CD4-positive, alpha-beta T cell (primary cell): ENCODE results near the gene CTDSP2. TPM values are rescaled to one million over a fixed set of nuclear protein-coding genes. Genes with fewer than 3 reads are reported as not detected.
A peak's percentile ranks its signal among the peaks of the same experiment; 100 is the strongest.

Experiments used
- ATAC-seq: fragments of 200-7000 bp; cut with Tn5 transposase; one replicate; pipeline ENCODE4 v1.10.0; 2022; ENCODE audit warnings: mild to moderate bottlenecking; ENCODE audit not compliant: poor library complexity
- CTCF ChIA-PET: fragments of 350-600 bp; sonication (Branson Sonifier 250); formaldehyde crosslinking; loops from one replicate; lab custom pipeline; 2021; ENCODE audit warnings: antibody characterized with exemption, inconsistent platforms; lab: Charles Lee
- POLR2A ChIA-PET: fragments of 350-600 bp; sonication (Branson Sonifier 250); formaldehyde crosslinking; loops from one replicate; lab custom pipeline; 2021; ENCODE audit warnings: antibody characterized with exemption, inconsistent platforms; lab: Charles Lee
- DNase-seq, 14 experiments: peaks; one replicate each; pipeline ENCODE4 v3.0.0-alpha.2; 2013 to 2020; ENCODE audit warnings: mixed read lengths in 2 of 14
- H3K27ac ChIP-seq, 2 donors: one replicate each; pipeline versions ENCODE4 v1.5.1 to v1.7.0; 2013; ENCODE audit warnings: low read length in 2 of 2, low read depth in 1 of 2, mild to moderate bottlenecking in 1 of 2
- H3K27me3 ChIP-seq, 2 experiments: 1 replicate in 1 of 2; 2 replicates in 1 of 2; pipeline versions ENCODE4 v1.6.1 to v1.7.0; 2013; ENCODE audit warnings: low read length in 2 of 2, control low read depth in 1 of 2, mild to moderate bottlenecking in 1 of 2, moderate library complexity in 1 of 2; ENCODE audit not compliant: insufficient read depth in 2 of 2, control insufficient read depth in 1 of 2
- H3K36me3 ChIP-seq: one replicate; pipeline ENCODE4 v1.6.1; 2013; ENCODE audit warnings: low read length, control low read depth; ENCODE audit not compliant: insufficient read depth
- H3K4me1 ChIP-seq: one replicate; pipeline ENCODE4 v1.6.1; 2013; ENCODE audit warnings: low read length, control low read depth; ENCODE audit not compliant: insufficient read depth
- H3K4me3 ChIP-seq: one replicate; pipeline ENCODE4 v1.5.1; 2013; ENCODE audit warnings: mild to moderate bottlenecking, low read length, moderate library complexity
- H3K9me3 ChIP-seq, 2 experiments: 1 replicate in 1 of 2; 2 replicates in 1 of 2; pipeline versions ENCODE4 v1.6.1 to v1.7.0; 2013; ENCODE audit warnings: low read length in 2 of 2, mild to moderate bottlenecking in 2 of 2, control low read depth in 1 of 2, moderate library complexity in 1 of 2; ENCODE audit not compliant: control insufficient read depth in 1 of 2, insufficient read depth in 1 of 2
- H3K27ac Mint-ChIP-seq: one replicate; pipeline ENCODE4 v1.8.0; 2020; ENCODE audit warnings: mixed read lengths
- H3K27me3 Mint-ChIP-seq: one replicate; pipeline ENCODE4 v1.8.0; 2021; ENCODE audit warnings: mixed read lengths
- H3K36me3 Mint-ChIP-seq: one replicate; pipeline ENCODE4 v1.8.0; 2021; ENCODE audit warnings: low read depth, mixed read lengths
- H3K4me1 Mint-ChIP-seq: one replicate; pipeline ENCODE4 v1.8.0; 2021; ENCODE audit warnings: low read depth, mixed read lengths
- H3K4me3 Mint-ChIP-seq: one replicate; pipeline ENCODE4 v1.8.0; 2020; ENCODE audit warnings: mild to moderate bottlenecking, mixed read lengths
- H3K9me3 Mint-ChIP-seq: one replicate; pipeline ENCODE4 v1.8.0; 2020; ENCODE audit warnings: mixed read lengths
- intact Hi-C, 2 experiments: fragments of 100-400 bp; cut with DNase I in 1 of 2; cut with micrococcal nuclease in 1 of 2; formaldehyde crosslinking; loops; one replicate each; pipeline versions ENCODE4 v1.15.1 to v1.9.0; 2023 to 2025; cut with DNase I, micrococcal nuclease
- total RNA-seq, 174 experiments: library from RNA in 2 of 174; stranded (reverse) in 2 of 174; gene quantifications; one replicate each; pipeline ENCODE4 v1.2.3 and lab custom pipeline; 2021 to 2026
- TF ChIP-seq, protein P1 (sequence below): fragments of 200-600 bp; IDR thresholded peaks from one replicate; pipeline ENCODE4 v1.8.0; 2022; ENCODE audit warnings: antibody characterized with exemption, mild to moderate bottlenecking

CTDSP2 gene
- total RNA-seq, 2 experiments from 2014 or later, result 86.2 to 86.4 TPM

DNA sequence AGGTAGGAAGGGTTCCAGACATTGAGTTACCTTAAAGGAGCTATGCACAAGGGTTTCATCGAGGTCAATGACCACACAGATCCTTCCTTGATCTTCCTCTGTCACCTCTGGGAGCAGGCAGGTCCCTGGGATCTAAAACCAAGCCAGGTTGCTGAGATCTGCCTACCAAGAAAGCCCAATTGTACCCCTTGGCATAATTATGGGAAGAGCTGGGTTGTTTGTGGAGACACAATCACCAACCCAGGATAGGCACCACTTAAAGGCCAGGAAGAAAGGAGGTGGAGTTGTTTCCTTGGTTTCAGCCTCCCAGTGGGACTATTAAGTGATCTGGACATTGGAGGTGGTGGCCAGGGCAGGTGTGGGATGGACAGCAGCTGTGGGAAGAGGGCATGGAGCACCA is 19.6 kb downstream of the CTDSP2 start:
- Histone ChIP-seq H3K27ac (peak overlapping the region in 1 of 2 donors; percentile 27), H3K27me3 (no peaks in the 10 kb centered on the region), H3K4me3 (no peak overlapping the region), H3K4me1 (peaks cover 42% of the 10 kb centered on the region), H3K9me3 (no peaks in the 10 kb centered on the region), H3K36me3 (peaks cover 78% of the 10 kb centered on the region)
- no peak for ATAC-seq
- Mint-ChIP-seq H3K4me3 (no peak overlapping the region), H3K27ac (peak overlapping the region; percentile 53), H3K36me3 (peaks cover 88% of the 10 kb centered on the region), H3K4me1 (peaks cover 29% of the 10 kb centered on the region), H3K9me3 (no peaks in the 10 kb centered on the region), H3K27me3 (no peaks in the 10 kb centered on the region)
- CTCF ChIA-PET, result no interaction called here
- intact Hi-C loops, result no loop called here
- POLR2A ChIA-PET, result no interaction called here
- TF ChIP-seq, protein P1, sequence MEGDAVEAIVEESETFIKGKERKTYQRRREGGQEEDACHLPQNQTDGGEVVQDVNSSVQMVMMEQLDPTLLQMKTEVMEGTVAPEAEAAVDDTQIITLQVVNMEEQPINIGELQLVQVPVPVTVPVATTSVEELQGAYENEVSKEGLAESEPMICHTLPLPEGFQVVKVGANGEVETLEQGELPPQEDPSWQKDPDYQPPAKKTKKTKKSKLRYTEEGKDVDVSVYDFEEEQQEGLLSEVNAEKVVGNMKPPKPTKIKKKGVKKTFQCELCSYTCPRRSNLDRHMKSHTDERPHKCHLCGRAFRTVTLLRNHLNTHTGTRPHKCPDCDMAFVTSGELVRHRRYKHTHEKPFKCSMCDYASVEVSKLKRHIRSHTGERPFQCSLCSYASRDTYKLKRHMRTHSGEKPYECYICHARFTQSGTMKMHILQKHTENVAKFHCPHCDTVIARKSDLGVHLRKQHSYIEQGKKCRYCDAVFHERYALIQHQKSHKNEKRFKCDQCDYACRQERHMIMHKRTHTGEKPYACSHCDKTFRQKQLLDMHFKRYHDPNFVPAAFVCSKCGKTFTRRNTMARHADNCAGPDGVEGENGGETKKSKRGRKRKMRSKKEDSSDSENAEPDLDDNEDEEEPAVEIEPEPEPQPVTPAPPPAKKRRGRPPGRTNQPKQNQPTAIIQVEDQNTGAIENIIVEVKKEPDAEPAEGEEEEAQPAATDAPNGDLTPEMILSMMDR, result no peak
- DNase-seq, result no peak

DNA sequence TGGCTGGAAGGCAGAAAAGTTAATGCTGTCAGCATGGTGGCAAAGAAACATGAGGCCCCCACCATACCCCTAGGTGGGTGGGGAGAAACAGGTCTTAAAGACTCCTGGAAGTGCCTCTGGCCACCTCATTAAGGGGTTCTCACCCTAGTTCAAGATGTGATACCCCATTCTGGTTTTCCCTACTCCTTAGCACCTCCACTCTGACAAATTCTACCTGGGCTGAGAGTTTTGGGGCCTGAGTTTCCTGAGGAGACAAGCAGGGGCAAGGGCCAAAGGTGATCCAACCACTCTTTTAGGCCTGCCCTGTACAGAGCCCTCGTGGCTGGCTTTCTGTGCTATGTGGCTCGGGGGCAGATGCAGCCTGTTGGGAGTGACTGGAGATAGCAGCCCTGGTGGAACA is 20.1 kb downstream of the CTDSP2 start:
- Histone ChIP-seq H3K27ac (no peak overlapping the region), H3K4me1 (peaks cover 36% of the 10 kb centered on the region), H3K9me3 (no peaks in the 10 kb centered on the region), H3K27me3 (no peaks in the 10 kb centered on the region), H3K36me3 (peaks cover 83% of the 10 kb centered on the region), H3K4me3 (no peak overlapping the region)
- ATAC-seq (no peak), DNase-seq (no peak)
- ChIA-PET POLR2A (no interaction called here), CTCF (no interaction called here)
- Mint-ChIP-seq H3K36me3 (peaks cover 91% of the 10 kb centered on the region), H3K4me3 (no peak overlapping the region), H3K4me1 (peaks cover 23% of the 10 kb centered on the region), H3K27ac (peak overlapping the region; percentile 53), H3K9me3 (no peaks in the 10 kb centered on the region), H3K27me3 (no peaks in the 10 kb centered on the region)
- intact Hi-C loops, result no loop called here
- TF ChIP-seq, protein P1, result no peak

DNA sequence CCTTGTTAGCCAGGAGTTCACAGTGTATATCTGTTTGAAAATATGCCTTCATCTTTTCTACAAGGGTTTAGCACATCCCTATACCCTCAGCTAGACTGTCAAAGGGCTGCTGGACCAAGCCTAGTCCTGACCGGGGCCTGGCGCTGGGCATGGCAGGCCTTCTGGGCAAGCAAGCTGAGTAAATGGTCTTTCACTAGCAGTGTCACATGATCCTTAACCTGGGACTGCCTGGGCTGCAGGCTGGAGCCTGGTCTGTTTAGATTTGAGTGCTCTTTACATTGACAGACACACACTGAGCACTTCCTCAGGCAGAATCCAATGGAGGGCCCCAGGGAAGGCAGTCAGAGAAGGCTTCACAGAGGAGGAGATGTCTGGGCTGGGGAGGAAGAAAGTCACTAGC is 21.1 kb downstream of the CTDSP2 start:
- H3K36me3 Mint-ChIP-seq, result peaks cover 98% of the 10 kb centered on the region
- CTCF ChIA-PET, result interaction anchor here (1.4 kb wide), 1 partner anchor 80 kb away, joined by 3 read pairs; no protein-coding TSS in a partner anchor
- H3K36me3 ChIP-seq, result peaks cover 88% of the 10 kb centered on the region

More for the DNA sequence above, 21.1 kb downstream of the CTDSP2 start:
- Histone ChIP-seq H3K27me3 (no peaks in the 10 kb centered on the region), H3K4me3 (no peak overlapping the region), H3K27ac (peak overlapping the region in 1 of 2 donors; percentile 6), H3K4me1 (peaks cover 27% of the 10 kb centered on the region), H3K9me3 (no peaks in the 10 kb centered on the region)
- intact Hi-C loops, result no loop called here
- H3K4me1 Mint-ChIP-seq, result peaks cover 19% of the 10 kb centered on the region
- no peak overlapping the region for H3K4me3 Mint-ChIP-seq
- H3K27ac Mint-ChIP-seq, result peak overlapping the region; percentile 67
- TF ChIP-seq, protein P1, result no peak
- H3K27me3 Mint-ChIP-seq, result no peaks in the 10 kb centered on the region
- POLR2A ChIA-PET, result no interaction called here
- ATAC-seq, result no peak
- H3K9me3 Mint-ChIP-seq, result no peaks in the 10 kb centered on the region
- no peak for DNase-seq
